IPS DF 19.7 (cell line): ENCODE data around the gene PDZK1.
"Not testable (repeated sequence)": the region's sequence is repeated elsewhere in the genome, so short reads cannot be mapped to it uniquely, and the experiment has no call there.

Experiments
- DNase-seq: peaks from one replicate; pipeline ENCODE4 v3.0.0-alpha.2; 2013; ENCODE audit warnings: low read depth, low spot score

Gene PDZK1

GRCh38 chr1:145656245-145656943, 50.8 kb downstream of the PDZK1 start:
- DNase-seq = not testable (repeated sequence)

- not testable (repeated sequence) for DNase-seq
These were observed 63.2 kb downstream of the PDZK1 start for GRCh38 chr1:145643990-145644389.

- not testable (repeated sequence) for DNase-seq
These were observed 65.3 kb downstream of the PDZK1 start for GRCh38 chr1:145641886-145642285.

GRCh38 chr1:145636237-145636636, 70.9 kb downstream of the PDZK1 start:
- not testable (repeated sequence) for DNase-seq

- not testable (repeated sequence) for DNase-seq
These were observed 85.0 kb downstream of the PDZK1 start for GRCh38 chr1:145622177-145622576.
